Prostate gland (tissue), 2 donors: ENCODE measurements around the gene RFTN1.

ENCODE experiments used
- POLR2A ChIP-seq: fragments of 450-650 bp; IDR thresholded peaks from one replicate; pipeline ENCODE4 v1.6.1; 2016; ENCODE audit warnings: antibody characterized with exemption, mild to moderate bottlenecking
- TF ChIP-seq, protein P1 (sequence below), 4 experiments: fragments of 200-600 bp in 2 of 4; fragments of 450-650 bp in 2 of 4; sonication (generic) in 2 of 4; IDR thresholded peaks; 1 replicate in 3 of 4; 2 replicates in 1 of 4; pipeline ENCODE4 v1.5.1; 2016 to 2019; ENCODE audit warnings: antibody characterized with exemption in 4 of 4, mild to moderate bottlenecking in 2 of 4, moderate library complexity in 2 of 4

DNA sequence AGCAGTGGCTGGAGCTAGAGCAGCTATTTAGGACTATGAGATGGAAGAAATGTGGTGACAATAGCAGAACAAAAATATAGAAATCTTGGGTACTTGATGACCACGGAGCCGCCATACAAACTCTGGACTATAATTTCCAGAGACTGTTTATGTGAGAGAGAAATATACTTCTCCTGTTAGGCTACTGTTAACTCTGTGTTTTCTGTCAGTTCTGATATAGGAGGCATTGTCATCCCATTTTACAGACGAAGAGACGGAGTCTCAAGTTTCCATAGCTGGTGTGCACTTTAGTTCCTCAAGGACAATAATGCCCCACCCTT lies 22.8 kb upstream of the RFTN1 start:
- TF ChIP-seq, protein P1, sequence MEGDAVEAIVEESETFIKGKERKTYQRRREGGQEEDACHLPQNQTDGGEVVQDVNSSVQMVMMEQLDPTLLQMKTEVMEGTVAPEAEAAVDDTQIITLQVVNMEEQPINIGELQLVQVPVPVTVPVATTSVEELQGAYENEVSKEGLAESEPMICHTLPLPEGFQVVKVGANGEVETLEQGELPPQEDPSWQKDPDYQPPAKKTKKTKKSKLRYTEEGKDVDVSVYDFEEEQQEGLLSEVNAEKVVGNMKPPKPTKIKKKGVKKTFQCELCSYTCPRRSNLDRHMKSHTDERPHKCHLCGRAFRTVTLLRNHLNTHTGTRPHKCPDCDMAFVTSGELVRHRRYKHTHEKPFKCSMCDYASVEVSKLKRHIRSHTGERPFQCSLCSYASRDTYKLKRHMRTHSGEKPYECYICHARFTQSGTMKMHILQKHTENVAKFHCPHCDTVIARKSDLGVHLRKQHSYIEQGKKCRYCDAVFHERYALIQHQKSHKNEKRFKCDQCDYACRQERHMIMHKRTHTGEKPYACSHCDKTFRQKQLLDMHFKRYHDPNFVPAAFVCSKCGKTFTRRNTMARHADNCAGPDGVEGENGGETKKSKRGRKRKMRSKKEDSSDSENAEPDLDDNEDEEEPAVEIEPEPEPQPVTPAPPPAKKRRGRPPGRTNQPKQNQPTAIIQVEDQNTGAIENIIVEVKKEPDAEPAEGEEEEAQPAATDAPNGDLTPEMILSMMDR (IDR thresholded peaks at IDR 0.05): no peak
- no peak for TF ChIP-seq POLR2A
